BE2C (cell line): ENCODE measurements around the gene ZBBX. TPM values are rescaled to one million over a fixed set of nuclear protein-coding genes. Genes with fewer than 3 reads are reported as not detected.
"Not testable (repeated sequence)": the region's sequence is repeated elsewhere in the genome, so short reads cannot be mapped to it uniquely, and the experiment has no call there.

Experiments
- DNase-seq: peaks from one replicate; pipeline ENCODE4 v3.0.0-alpha.2; 2020
- H3K27me3 ChIP-seq: fragments of 250-450 bp; sonication (Bioruptor Pico); 2 replicates; pipeline ENCODE4 v1.5.1; 2020; ENCODE audit warnings: mild to moderate bottlenecking
- H3K36me3 ChIP-seq: fragments of 250-450 bp; sonication (Bioruptor Pico); 2 replicates; pipeline ENCODE4 v1.5.1; 2020; ENCODE audit warnings: mild to moderate bottlenecking
- H3K4me1 ChIP-seq: fragments of 250-450 bp; sonication (Bioruptor Pico); 2 replicates; pipeline ENCODE4 v1.5.1; 2020
- H3K4me3 ChIP-seq: 2 replicates; pipeline ENCODE4 v1.5.1; 2011; ENCODE audit warnings: low read depth, low read length
- H3K9me3 ChIP-seq: fragments of 250-450 bp; sonication (Bioruptor Pico); 2 replicates; pipeline ENCODE4 v1.5.1; 2020
- polyA plus RNA-seq: library from polyadenylated mRNA; unstranded; fragments of >200 nt; gene quantifications from one replicate; pipeline ENCODE4 v1.2.1, GENCODE V29; 2012; ENCODE audit warnings: low read depth, missing spikeins; ENCODE audit not compliant: insufficient read length, insufficient read depth
- TF ChIP-seq, protein P1 (sequence below): IDR thresholded peaks from 2 replicates; pipeline ENCODE4 v1.5.1; 2012; ENCODE audit warnings: mild to moderate bottlenecking, low read depth, low read length

Gene ZBBX, protein sequence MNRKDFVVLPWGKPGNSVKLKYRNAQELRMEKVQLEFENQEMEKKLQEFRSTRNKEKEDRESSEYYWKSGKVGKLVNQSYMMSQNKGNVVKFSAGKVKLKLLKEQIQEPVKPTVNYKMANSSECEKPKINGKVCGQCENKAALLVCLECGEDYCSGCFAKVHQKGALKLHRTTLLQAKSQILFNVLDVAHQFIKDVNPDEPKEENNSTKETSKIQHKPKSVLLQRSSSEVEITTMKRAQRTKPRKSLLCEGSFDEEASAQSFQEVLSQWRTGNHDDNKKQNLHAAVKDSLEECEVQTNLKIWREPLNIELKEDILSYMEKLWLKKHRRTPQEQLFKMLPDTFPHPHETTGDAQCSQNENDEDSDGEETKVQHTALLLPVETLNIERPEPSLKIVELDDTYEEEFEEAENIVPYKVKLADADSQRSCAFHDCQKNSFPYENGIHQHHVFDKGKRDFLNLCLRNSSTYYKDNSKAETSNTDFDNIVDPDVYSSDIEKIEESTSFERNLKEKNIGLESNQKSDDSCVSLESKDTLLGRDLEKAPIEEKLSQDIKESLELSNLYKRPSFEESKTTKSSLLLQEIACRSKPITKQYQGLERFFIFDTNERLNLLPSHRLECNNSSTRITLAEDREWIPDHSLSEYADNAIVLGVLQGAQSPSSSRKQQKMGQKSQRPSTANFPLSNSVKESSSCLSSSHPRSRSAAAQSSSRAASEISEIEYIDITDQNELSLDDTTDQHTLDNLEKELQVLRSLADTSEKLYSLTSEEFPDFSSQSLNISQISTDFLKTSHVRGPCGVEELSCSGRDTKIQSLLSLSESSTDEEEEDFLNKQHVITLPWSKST
- not detected for polyA plus RNA-seq

GRCh38 chr3:167380004-167380689 lies at the start of gene ZBBX:
TSS of gene ZBBX (minus strand) at chr3:167380297. CDS start at chr3:167372901, 7,396 bp downstream.
- H3K36me3 ChIP-seq = no peaks in the 10 kb centered on the region
- no peaks in the 10 kb centered on the region for H3K4me1 ChIP-seq
- peak; percentile 87 for DNase-seq
- H3K9me3 ChIP-seq = no peaks in the 10 kb centered on the region
- H3K4me3 ChIP-seq = peak within 1 kb of the TSS; percentile 61
- H3K27me3 ChIP-seq = peaks cover 3% of the 10 kb centered on the region; the same call in 1 of the 2 replicates
- TF ChIP-seq, protein P1, sequence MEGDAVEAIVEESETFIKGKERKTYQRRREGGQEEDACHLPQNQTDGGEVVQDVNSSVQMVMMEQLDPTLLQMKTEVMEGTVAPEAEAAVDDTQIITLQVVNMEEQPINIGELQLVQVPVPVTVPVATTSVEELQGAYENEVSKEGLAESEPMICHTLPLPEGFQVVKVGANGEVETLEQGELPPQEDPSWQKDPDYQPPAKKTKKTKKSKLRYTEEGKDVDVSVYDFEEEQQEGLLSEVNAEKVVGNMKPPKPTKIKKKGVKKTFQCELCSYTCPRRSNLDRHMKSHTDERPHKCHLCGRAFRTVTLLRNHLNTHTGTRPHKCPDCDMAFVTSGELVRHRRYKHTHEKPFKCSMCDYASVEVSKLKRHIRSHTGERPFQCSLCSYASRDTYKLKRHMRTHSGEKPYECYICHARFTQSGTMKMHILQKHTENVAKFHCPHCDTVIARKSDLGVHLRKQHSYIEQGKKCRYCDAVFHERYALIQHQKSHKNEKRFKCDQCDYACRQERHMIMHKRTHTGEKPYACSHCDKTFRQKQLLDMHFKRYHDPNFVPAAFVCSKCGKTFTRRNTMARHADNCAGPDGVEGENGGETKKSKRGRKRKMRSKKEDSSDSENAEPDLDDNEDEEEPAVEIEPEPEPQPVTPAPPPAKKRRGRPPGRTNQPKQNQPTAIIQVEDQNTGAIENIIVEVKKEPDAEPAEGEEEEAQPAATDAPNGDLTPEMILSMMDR = peak; percentile 93

- H3K4me3 ChIP-seq, DNase-seq, H3K27me3 ChIP-seq, H3K9me3 ChIP-seq, H3K4me1 ChIP-seq, H3K36me3 ChIP-seq: not testable (repeated sequence)
Observed at GRCh38 chr3:167426962-167427361, 46.9 kb upstream of the ZBBX start.

GRCh38 chr3:167422396-167422795 lies 42.3 kb upstream of the ZBBX start:
- H3K36me3 ChIP-seq, H3K9me3 ChIP-seq, H3K4me1 ChIP-seq, DNase-seq, H3K27me3 ChIP-seq, H3K4me3 ChIP-seq: not testable (repeated sequence)

GRCh38 chr3:167409611-167410010 lies 29.5 kb upstream of the ZBBX start:
- H3K4me1 ChIP-seq = no peaks in the 10 kb centered on the region
- no peak for DNase-seq
- TF ChIP-seq, protein P1 = no peak
- H3K27me3 ChIP-seq = no peaks in the 10 kb centered on the region
- H3K36me3 ChIP-seq = no peaks in the 10 kb centered on the region
- no peaks in the 10 kb centered on the region for H3K9me3 ChIP-seq
- no peak overlapping the region for H3K4me3 ChIP-seq

- Histone ChIP-seq H3K9me3 (no peaks in the 10 kb centered on the region), H3K4me1 (no peaks in the 10 kb centered on the region), H3K27me3 (no peaks in the 10 kb centered on the region), H3K36me3 (no peaks in the 10 kb centered on the region), H3K4me3 (no peak overlapping the region)
- TF ChIP-seq, protein P1 = peak; percentile 53
- DNase-seq = peak; percentile 39
Observed at GRCh38 chr3:167406876-167407492, 26.9 kb upstream of the ZBBX start.

- no peak overlapping the region for H3K4me3 ChIP-seq
- TF ChIP-seq, protein P1 = no peak
Observed at GRCh38 chr3:167397826-167398225, 17.7 kb upstream of the ZBBX start.

More at GRCh38 chr3:167397826-167398225, 17.7 kb upstream of the ZBBX start:
- no peaks in the 10 kb centered on the region for H3K9me3 ChIP-seq
- DNase-seq = no peak
- no peaks in the 10 kb centered on the region for H3K27me3 ChIP-seq
- no peaks in the 10 kb centered on the region for H3K4me1 ChIP-seq
- no peaks in the 10 kb centered on the region for H3K36me3 ChIP-seq
